ENCODE measurements around the gene ZNF175.
A peak's percentile ranks its signal among the peaks of the same experiment; 100 is the strongest.

The ZNF175 gene

DNA sequence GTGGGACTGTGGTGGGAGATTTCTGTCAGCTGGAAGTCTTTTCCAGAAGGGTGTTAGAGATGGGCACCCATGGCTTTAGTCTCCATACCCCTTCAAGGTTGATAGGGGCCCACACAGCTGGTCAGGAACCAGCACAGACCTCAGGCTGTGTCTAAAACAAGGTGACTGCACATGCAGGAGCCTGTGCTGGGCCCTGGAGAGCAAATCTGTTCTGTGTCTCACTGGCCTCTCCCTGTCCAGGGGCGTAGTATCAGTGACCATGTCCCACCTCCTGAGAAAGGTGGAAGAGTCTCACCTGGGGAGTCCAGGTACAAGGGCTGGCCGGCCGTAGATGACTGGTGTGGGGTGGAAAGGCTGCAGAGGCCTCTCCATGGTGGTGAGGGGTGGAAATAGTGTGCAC, 19.4 kb downstream of the ZNF175 start:
- Mint-ChIP-seq H3K27ac (no peak overlapping the region), H3K9me3 (peaks cover 39% of the 10 kb centered on the region), H3K4me3 (no peak overlapping the region), H3K4me1 (ENCODE audit: low read depth) (peaks cover 15% of the 10 kb centered on the region), H3K27me3 (ENCODE audit: low read depth) (no peaks in the 10 kb centered on the region), H3K36me3 (ENCODE audit: low read depth) (peaks cover 38% of the 10 kb centered on the region)
- no peak for DNase-seq (ENCODE audit: low spot score)

DNA sequence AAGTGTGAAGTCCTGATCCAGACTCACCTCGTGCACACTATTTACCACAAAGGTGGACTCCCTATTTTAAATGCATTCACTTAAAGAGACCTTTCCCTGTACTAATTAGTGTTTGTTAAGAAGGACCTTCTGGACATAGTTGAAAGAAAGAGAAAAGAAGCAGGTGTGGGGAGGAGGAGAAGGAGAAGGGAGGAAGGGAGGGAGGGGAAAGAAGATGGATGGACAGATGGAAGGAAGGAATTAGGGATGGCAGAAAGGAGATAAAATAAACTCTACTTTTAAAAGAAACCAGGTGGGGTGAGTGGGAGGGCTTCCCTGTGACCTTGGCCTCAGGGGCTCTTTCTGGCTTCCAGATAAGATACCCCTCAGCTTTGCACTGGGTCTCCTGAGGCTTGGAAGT, 21.4 kb downstream of the ZNF175 start:
- no peak for DNase-seq (ENCODE audit: low spot score)
- peaks cover 18% of the 10 kb centered on the region for H3K9me3 Mint-ChIP-seq
- H3K4me1 Mint-ChIP-seq (ENCODE audit: low read depth), result peaks cover 15% of the 10 kb centered on the region
- no peak overlapping the region for H3K27ac Mint-ChIP-seq
- H3K27me3 Mint-ChIP-seq (ENCODE audit: low read depth), result no peaks in the 10 kb centered on the region
- peaks cover 17% of the 10 kb centered on the region for H3K36me3 Mint-ChIP-seq (ENCODE audit: low read depth)
- H3K4me3 Mint-ChIP-seq, result peak overlapping the region; percentile 39

DNA sequence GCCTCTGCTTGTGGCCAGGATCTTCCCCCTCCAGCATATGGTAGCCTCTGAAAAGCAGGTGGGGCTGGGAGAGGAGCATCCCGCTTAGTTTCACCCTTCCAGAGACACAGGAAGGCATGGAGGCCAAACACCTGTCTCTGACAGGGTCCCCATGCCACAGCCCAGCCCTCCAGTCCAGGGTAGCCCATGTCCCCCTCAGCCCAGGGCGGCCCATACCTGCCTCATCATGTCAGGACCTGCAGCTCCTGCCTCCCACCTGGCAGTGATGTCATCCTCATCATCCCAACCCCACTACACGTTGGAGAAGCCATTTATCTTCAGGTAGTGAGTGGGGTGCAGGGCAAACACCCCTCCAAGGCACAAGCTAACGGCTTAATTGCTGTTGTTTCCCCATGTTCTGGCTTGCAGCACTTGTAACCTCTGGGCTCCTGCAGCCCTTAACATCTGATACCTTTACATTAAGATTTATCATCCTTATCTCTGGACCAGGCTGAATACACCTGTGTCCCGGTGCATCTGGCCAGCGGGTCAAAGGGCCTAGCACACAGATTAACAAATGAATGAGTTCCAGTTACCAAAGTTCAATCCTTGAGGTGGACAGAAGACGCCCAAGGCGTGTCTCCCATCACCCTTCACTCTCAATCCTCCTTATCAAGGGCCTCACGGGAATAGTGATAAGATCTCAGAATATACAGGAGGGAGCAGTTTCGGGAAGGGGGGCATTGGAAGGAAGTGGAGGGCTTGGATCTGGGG, 22.2 kb downstream of the ZNF175 start:
- Mint-ChIP-seq H3K36me3 (ENCODE audit: low read depth) (peaks cover 10% of the 10 kb centered on the region), H3K9me3 (peaks cover 10% of the 10 kb centered on the region), H3K27ac (no peak overlapping the region), H3K27me3 (ENCODE audit: low read depth) (no peaks in the 10 kb centered on the region), H3K4me3 (peak overlapping the region; percentile 91), H3K4me1 (ENCODE audit: low read depth) (peaks cover 15% of the 10 kb centered on the region)
- no peak for DNase-seq (ENCODE audit: low spot score)

DNA sequence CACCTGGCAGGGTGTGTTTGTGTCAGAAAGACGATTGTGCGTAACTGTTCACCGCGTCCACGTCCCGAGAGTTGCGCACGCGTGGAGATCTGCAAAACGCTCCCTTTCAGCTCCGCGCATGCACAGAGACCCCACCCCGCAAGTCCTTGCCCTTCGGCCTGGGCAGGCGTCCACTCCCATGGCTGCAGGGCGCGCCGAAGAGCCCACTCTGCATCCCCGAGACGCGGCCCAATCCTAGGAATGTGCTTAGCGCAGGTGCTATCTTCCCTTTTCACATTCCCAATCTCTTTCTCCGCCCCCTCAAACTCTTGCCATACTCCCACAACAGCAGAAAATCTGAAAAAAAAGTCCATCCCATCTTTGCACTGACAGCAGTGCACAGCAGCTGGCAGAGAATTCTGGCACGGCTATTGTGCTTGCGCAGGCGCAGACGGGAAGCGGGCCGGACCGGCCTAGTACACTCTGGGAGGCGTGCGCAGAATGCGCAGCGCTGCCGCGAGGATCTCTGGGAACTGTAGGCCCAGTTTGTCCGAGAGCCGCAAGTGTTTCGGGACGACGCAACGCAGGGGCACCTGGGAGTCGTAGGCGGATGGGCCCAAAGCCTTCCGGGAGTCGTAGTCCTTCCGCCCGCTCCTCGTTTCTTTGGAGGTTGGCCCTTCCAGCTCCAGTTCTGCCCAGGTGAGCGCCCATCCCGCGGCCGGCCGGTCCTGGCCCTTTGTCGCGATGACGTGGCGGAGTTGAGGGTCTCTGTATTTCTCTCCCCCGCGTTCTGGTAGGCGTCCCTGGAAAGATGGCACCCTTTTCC, 23.1 kb downstream of the ZNF175 start:
- H3K36me3 Mint-ChIP-seq (ENCODE audit: low read depth), result peaks cover 10% of the 10 kb centered on the region
- H3K9me3 Mint-ChIP-seq, result peaks cover 6% of the 10 kb centered on the region
- peak overlapping the region; percentile 85 for H3K27ac Mint-ChIP-seq
- peaks cover 15% of the 10 kb centered on the region for H3K4me1 Mint-ChIP-seq (ENCODE audit: low read depth)
- H3K4me3 Mint-ChIP-seq, result peak overlapping the region; percentile 91
- H3K27me3 Mint-ChIP-seq (ENCODE audit: low read depth), result no peaks in the 10 kb centered on the region
- peak; percentile 97 for DNase-seq (ENCODE audit: low spot score)

DNA sequence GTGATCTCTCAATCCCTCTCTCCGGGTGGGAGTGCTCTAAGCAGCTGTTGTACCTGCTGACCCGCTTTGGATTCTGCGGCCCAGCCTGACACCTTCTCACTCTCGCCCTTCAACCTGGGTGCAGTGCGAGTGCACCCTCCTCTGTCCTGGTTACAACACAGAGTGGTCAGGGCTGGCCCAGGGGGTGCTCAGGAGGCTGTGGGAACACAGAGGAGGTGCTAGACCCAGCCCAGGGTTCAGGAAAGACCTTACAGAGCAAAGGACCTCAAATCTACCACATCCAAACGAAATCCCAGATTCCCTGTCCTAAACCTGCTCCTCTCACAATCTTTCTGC, 23.7 kb downstream of the ZNF175 start:
- peaks cover 15% of the 10 kb centered on the region for H3K4me1 Mint-ChIP-seq (ENCODE audit: low read depth)
- no peak for DNase-seq (ENCODE audit: low spot score)
- peaks cover 2% of the 10 kb centered on the region for H3K27me3 Mint-ChIP-seq (ENCODE audit: low read depth)
- peaks cover 7% of the 10 kb centered on the region for H3K36me3 Mint-ChIP-seq (ENCODE audit: low read depth)
- H3K9me3 Mint-ChIP-seq, result peaks cover 2% of the 10 kb centered on the region
- H3K27ac Mint-ChIP-seq, result peak overlapping the region; percentile 85
- H3K4me3 Mint-ChIP-seq, result peak overlapping the region; percentile 91

DNA sequence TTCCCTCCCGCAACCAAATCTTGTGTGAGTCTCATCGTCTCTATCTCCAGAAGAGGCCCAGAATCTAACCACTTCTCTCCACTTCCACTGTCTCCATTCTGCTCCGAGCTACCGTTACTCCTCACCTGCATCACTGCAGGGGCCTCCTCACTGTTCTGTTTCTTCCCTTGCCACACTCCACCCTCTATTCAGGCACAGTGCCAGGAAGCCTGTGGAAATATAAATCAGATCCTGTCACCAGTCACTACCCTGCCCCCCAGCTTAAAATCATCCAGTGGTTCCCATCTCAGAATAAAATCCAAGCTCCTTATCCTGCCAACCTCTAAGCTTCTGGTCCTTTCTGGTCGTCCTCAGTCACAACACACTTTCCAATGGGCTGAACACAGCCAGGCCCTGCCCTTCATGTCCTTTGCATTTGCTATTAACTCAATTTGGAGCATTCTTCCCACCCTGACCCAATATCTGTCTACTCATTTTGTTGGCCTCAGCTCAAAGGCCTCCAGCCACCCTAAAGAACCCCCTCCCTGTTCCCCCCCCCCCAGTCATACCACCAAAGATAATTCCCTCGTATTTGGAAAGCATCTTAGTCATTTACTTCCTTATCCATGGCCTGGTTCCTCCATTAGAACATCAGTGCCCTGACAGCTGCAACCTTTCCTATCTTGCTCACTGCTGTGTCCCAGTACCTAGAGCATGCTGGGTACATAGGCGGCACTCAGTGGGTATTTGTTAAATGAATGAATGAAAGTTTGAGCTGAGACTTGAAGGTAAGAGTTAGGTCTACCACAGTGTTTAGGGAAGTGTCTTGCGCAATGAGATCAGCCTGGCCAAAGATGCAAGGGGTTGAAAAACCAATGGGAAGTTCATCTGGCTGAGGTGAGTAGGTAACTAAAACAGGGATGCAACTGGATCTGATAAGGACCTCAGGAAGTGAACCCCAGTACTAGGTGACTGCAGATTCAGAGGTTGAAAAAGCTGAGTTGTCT, 24.4 kb downstream of the ZNF175 start:
- H3K27me3 Mint-ChIP-seq (ENCODE audit: low read depth), result peaks cover 9% of the 10 kb centered on the region
- H3K9me3 Mint-ChIP-seq, result no peaks in the 10 kb centered on the region
- peak overlapping the region; percentile 38 for H3K27ac Mint-ChIP-seq
- DNase-seq (ENCODE audit: low spot score), result no peak
- H3K4me3 Mint-ChIP-seq, result peak overlapping the region; percentile 91
- peaks cover 15% of the 10 kb centered on the region for H3K4me1 Mint-ChIP-seq (ENCODE audit: low read depth)
- H3K36me3 Mint-ChIP-seq (ENCODE audit: low read depth), result peaks cover 4% of the 10 kb centered on the region

DNA sequence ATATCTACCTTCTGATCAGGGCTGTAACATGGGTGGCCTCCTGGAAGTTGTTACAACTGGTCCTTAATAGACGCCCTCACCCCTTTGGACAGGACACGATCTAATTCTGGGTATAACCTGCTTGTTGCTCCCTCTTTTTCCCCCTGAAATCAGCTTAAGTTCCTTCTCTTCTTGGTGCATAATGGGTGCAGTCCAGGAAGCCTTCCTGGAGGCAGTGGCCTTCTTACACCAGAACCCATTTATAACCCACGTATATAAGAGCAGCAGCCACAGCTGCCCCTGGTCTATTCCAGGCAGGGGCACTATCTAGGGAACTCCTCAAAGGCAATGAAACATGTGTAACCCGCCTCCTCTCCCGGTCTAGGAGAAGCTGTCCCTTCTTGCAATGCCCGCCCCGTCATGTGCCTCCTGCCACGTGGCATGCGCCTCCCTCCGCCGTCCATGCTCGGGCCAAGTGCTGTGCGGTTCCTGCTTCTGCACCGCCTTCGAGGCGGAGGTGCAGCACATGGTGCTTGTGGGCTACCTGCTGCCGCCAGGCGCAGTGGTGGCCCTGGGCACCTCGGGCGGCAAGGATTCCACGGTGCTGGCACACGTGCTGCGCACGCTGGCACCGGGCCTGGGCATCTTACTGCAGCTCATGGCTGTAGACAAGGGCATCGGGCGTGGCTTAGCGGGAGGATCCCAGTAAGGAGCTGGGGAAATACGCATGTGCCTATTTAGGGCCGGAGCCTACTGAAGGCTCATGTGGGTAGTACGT, 27.3 kb downstream of the ZNF175 start:
- Mint-ChIP-seq H3K4me1 (ENCODE audit: low read depth) (peaks cover 11% of the 10 kb centered on the region), H3K9me3 (no peaks in the 10 kb centered on the region), H3K27ac (no peak overlapping the region), H3K36me3 (ENCODE audit: low read depth) (peaks cover 3% of the 10 kb centered on the region), H3K27me3 (ENCODE audit: low read depth) (peaks cover 20% of the 10 kb centered on the region), H3K4me3 (no peak overlapping the region)
- DNase-seq (ENCODE audit: low spot score), result no peak

DNA sequence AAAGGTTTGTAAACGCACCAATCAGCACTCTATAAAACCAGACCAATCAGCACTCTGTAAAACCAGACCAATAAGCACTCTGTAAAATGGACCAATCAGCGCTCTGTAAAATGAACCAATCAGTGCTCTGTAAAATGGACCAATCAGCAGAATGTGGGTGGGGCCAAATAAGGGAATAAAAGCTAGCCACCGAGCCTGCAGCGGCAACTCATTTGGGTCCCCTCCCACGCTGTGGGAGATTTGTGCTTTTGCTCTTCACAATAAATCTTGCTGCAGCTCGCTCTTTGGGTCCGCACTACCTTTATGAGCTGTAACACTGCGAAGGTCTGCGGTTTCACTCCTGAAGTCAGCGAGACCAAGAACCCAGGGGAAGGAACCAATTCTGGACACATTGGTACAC, 28.0 kb downstream of the ZNF175 start:
- Mint-ChIP-seq H3K4me3 (no peak overlapping the region), H3K27ac (no peak overlapping the region), H3K9me3 (no peaks in the 10 kb centered on the region), H3K4me1 (ENCODE audit: low read depth) (peaks cover 7% of the 10 kb centered on the region), H3K36me3 (ENCODE audit: low read depth) (peaks cover 3% of the 10 kb centered on the region), H3K27me3 (ENCODE audit: low read depth) (peaks cover 20% of the 10 kb centered on the region)
- DNase-seq (ENCODE audit: low spot score), result no peak

DNA sequence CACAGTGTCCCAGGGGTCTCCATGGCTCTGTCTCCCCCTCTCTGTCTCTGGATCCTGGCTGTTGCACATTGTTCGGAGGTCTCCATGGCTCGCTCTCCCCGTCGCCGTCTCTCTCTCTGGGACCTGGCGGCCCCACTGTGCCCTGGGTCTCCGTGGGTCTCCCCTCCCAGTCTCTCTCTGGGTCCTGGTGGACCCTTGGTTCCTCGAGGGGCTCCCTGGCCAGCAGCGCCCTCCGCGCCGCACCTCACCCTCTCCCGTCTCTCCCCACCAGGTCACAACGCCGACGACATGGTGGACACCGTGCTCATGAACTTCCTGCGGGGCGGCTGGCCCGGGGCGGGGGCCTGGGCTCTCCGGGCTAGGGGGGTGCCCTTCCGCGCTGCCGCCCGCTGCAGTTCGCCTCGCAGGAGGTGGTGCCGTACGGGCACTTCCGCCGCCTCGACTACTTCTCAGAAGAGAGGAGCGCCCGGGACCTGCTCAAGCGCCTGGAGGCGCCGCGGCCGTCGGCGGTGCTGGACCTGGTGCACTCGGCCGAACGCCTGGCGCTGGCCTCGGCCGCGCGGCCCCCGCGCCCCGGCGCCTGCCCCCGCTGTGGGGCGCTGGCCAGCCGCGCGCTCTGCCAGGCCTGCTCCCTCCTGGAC, 30.0 kb downstream of the ZNF175 start:
- Mint-ChIP-seq H3K36me3 (ENCODE audit: low read depth) (peaks cover 1% of the 10 kb centered on the region), H3K9me3 (no peaks in the 10 kb centered on the region), H3K27ac (no peak overlapping the region), H3K4me3 (no peak overlapping the region), H3K27me3 (ENCODE audit: low read depth) (peaks cover 20% of the 10 kb centered on the region), H3K4me1 (ENCODE audit: low read depth) (no peaks in the 10 kb centered on the region)
- no peak for DNase-seq (ENCODE audit: low spot score)

DNA sequence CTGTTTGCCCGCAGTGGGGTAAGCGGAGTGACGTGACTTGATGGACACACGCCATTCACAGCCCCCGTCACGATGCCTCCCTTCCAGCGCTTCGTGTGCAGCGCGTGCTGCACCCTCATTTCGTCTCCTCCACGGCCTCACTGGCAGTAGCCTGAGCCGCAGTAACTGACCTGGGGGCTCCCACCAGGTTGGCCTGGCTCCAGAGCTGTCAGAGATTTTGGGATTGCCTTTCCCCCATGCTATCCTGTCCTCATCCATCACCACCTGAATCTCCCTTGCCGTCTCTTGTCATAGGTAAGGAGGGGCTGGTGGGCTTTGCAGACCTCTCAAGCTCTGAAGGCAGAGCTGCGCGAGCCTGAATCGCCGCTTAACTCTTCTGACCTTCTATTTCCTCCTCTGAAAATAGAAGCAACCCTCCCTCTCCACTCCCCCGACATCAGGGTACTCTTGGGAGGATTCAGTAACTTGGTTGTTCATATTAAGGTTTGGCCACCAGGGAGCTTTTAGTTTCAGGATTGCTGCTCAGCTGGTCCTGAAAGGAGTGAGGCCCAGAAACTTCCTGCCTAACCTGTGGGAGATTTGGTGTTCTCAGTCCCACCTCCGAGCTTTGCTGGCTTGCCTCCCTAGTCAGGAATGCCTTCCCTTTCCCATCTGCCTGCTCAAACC, 31.2 kb downstream of the ZNF175 start:
- H3K4me3 Mint-ChIP-seq, result no peak overlapping the region
- H3K4me1 Mint-ChIP-seq (ENCODE audit: low read depth), result peaks cover 11% of the 10 kb centered on the region
- H3K36me3 Mint-ChIP-seq (ENCODE audit: low read depth), result peaks cover 1% of the 10 kb centered on the region
- no peak overlapping the region for H3K27ac Mint-ChIP-seq
- no peaks in the 10 kb centered on the region for H3K9me3 Mint-ChIP-seq
- H3K27me3 Mint-ChIP-seq (ENCODE audit: low read depth), result peaks cover 20% of the 10 kb centered on the region
- no peak for DNase-seq (ENCODE audit: low spot score)

DNA sequence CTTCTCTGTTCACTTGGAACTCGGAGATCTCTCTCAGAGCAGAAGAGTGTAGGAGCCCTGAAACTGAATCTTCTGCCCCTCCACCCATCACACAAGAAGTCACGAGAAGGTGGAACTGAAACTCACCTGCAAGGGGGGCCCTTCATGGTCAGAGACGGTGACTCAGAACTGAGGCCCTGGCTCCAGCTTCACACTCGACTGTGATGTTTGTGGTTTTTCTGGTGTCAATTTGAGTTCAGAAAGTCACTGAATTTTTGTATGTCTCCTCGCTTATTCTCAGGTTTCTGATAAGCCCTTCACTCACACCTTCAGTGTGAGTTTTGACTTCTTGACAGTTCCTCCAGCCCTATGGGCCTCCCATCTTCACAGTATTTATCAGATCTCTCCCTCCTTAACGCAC, 36.0 kb downstream of the ZNF175 start:
- peak; percentile 42 for DNase-seq (ENCODE audit: low spot score)
- Mint-ChIP-seq H3K27me3 (ENCODE audit: low read depth) (peaks cover 4% of the 10 kb centered on the region), H3K27ac (peak overlapping the region; percentile 11), H3K9me3 (no peaks in the 10 kb centered on the region), H3K4me1 (ENCODE audit: low read depth) (peaks cover 15% of the 10 kb centered on the region), H3K36me3 (ENCODE audit: low read depth) (peaks cover 1% of the 10 kb centered on the region), H3K4me3 (peak overlapping the region; percentile 41)

DNA sequence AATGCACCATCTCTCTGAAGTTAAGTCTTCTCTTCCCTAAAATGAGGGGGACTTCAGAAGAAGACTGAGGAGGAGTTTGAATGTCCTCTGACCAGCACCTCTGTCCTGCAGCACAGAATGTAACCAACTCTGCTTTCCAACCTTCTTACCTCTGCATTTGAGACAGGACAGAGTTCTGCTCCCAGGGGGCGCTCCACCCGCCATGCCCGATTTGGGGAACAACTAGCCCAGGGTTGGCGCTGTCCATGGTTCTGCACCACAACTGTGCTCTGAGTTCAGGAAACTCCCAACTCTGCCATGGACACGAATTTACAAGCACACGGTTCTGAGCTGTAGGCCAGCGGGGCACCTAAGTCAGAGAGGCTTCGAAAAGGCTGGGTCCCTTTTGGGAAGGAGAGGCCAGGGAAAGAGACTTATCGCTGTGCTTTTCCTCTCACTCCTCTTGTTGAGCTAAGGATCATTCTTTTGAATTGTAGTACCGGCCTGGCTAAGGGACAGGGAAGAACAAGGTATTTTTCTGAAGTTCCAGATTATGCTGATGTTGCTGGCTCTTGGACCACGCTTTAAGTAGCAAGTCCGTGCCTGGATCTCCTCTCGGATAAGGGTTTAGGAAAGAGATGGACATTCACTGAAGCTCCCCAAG, 37.0 kb downstream of the ZNF175 start:
- Mint-ChIP-seq H3K9me3 (peaks cover 6% of the 10 kb centered on the region), H3K4me3 (no peak overlapping the region), H3K4me1 (ENCODE audit: low read depth) (peaks cover 15% of the 10 kb centered on the region), H3K27me3 (ENCODE audit: low read depth) (no peaks in the 10 kb centered on the region), H3K27ac (no peak overlapping the region), H3K36me3 (ENCODE audit: low read depth) (peaks cover 1% of the 10 kb centered on the region)
- peak; percentile 68 for DNase-seq (ENCODE audit: low spot score)

Data from T-helper 2 cell treated with Interferon-gamma antibody and Interleukin-4, amounts not matched to agents 5 μg/mL and 100 μg/mL, for 36 hours (primary cell).